Immature natural killer cell (primary cell): ENCODE measurements around the gene CDC42BPA. TPM values are rescaled to one million over a fixed set of nuclear protein-coding genes. Genes with fewer than 3 reads are reported as not detected.
"Not testable (repeated sequence)": the region's sequence is repeated elsewhere in the genome, so short reads cannot be mapped to it uniquely, and the experiment has no call there.

Experiments
- DNase-seq, 3 donors: peaks; one replicate each; pipeline ENCODE4 v3.0.0; 2022; ENCODE audit warnings: mixed read lengths in 1 of 3
- H3K27ac Mint-ChIP-seq, 6 donors: one replicate each; pipeline ENCODE4 v1.8.0; 2020; ENCODE audit warnings: mixed read lengths in 6 of 6, mild to moderate bottlenecking in 5 of 6, inconsistent platforms in 4 of 6, moderate library complexity in 3 of 6
- H3K27me3 Mint-ChIP-seq, 3 donors: one replicate each; pipeline ENCODE4 v1.8.0; 2020 to 2021; ENCODE audit warnings: low read depth in 3 of 3, mild to moderate bottlenecking in 3 of 3, mixed read lengths in 3 of 3, moderate library complexity in 3 of 3, inconsistent platforms in 1 of 3
- H3K36me3 Mint-ChIP-seq, 3 donors: one replicate each; pipeline ENCODE4 v1.8.0; 2020; ENCODE audit warnings: mixed read lengths in 3 of 3, inconsistent platforms in 2 of 3, mild to moderate bottlenecking in 2 of 3
- H3K4me1 Mint-ChIP-seq, 2 donors: one replicate each; pipeline ENCODE4 v1.8.0; 2020; ENCODE audit warnings: inconsistent platforms in 2 of 2, mild to moderate bottlenecking in 2 of 2, mixed read lengths in 2 of 2, moderate library complexity in 1 of 2
- H3K4me3 Mint-ChIP-seq, 5 donors: one replicate each; pipeline ENCODE4 v1.8.0; 2020; ENCODE audit warnings: mild to moderate bottlenecking in 5 of 5, mixed read lengths in 5 of 5, inconsistent platforms in 3 of 5, moderate library complexity in 3 of 5
- H3K9me3 Mint-ChIP-seq, 6 donors: one replicate each; pipeline ENCODE4 v1.8.0; 2020; ENCODE audit warnings: mild to moderate bottlenecking in 6 of 6, mixed read lengths in 6 of 6, inconsistent platforms in 4 of 6, moderate library complexity in 3 of 6
- polyA plus RNA-seq, 3 donors: library from polyadenylated mRNA; unstranded; fragments of 300-500 nt; fragmentation: Illumina TruSeq; gene quantifications; one replicate each; pipeline ENCODE4 v1.2.3, GENCODE V29; 2021

Gene CDC42BPA
- polyA plus RNA-seq, 3 donors from 2014 or later: 0.13 to 0.67 TPM; not detected in 1

DNA sequence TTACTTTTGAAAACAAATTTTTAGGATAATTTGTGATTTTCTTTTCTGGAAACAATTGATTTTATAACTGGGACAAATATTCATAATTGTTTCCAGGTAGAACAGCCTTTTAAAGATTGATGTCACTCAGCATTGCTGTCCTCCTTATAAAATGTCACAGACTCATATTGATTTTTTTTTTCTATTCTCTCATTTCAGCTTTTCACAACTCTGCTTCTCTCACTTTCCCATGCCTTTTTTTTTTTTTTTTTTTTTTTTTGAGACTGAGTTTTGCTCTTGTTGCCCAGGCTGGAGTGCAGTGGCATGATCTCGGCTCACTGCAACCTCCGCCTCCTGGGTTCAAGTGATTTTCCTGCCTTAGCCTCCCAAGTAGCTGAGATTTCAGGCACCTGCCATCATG is 33.9 kb upstream of the CDC42BPA start:
- H3K4me3 Mint-ChIP-seq, H3K36me3 Mint-ChIP-seq, H3K9me3 Mint-ChIP-seq, H3K27me3 Mint-ChIP-seq, H3K4me1 Mint-ChIP-seq, H3K27ac Mint-ChIP-seq, DNase-seq: not testable (repeated sequence)

DNA sequence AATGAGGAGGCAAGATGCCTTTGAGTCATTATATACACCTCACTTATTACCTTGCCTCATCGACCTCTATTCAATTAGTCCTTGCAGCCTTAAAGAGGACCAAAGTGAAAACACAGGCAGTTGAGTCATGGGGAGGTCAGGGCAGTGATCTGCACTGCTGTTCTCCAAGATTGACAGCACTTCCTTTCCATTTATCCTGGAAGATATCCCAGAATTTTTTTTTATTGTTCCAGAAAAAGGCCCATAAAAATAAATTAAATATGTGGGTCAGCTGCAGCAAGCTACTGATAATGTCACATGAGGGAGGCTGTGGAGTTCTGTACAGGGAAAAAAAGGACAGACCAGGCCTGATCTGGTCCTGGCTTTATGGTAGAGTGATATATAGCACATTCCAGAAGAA is 33.2 kb upstream of the CDC42BPA start:
- H3K4me1 Mint-ChIP-seq: no peaks in the 10 kb centered on the region
- no peak overlapping the region for H3K4me3 Mint-ChIP-seq
- H3K27me3 Mint-ChIP-seq: peaks cover 0 to 4% (median 3%) of the 10 kb centered on the region in 3 donors
- no peak overlapping the region for H3K27ac Mint-ChIP-seq
- peaks cover 0 to 4% (median 0%) of the 10 kb centered on the region in 3 donors for H3K36me3 Mint-ChIP-seq
- no peaks in the 10 kb centered on the region for H3K9me3 Mint-ChIP-seq
- no peak for DNase-seq

DNA sequence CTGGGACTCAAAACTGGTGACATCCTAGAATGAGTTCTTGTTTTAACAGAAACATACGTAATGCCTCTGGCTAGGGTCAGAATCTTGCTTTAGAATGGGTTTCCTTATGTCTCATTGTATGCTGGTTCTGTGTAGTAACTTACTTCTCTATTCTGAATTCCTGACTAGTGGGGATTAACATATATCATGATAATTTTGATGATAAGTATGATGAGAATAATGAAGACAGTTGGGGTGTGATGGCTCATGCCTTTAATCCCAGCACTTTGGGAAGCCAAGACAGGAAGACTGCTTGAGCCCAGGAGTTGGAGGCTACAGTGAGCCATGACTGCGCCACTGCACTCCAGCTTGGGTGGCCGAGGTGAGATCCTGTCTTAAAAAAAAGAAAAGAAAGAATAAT is 31.7 kb upstream of the CDC42BPA start:
- peaks cover 3 to 4% (median 3%) of the 10 kb centered on the region in 3 donors for H3K27me3 Mint-ChIP-seq
- H3K9me3 Mint-ChIP-seq: no peaks in the 10 kb centered on the region
- no peak overlapping the region for H3K4me3 Mint-ChIP-seq
- no peak for DNase-seq
- no peak overlapping the region for H3K27ac Mint-ChIP-seq
- H3K36me3 Mint-ChIP-seq: peaks cover 0 to 4% (median 0%) of the 10 kb centered on the region in 3 donors
- no peaks in the 10 kb centered on the region for H3K4me1 Mint-ChIP-seq

DNA sequence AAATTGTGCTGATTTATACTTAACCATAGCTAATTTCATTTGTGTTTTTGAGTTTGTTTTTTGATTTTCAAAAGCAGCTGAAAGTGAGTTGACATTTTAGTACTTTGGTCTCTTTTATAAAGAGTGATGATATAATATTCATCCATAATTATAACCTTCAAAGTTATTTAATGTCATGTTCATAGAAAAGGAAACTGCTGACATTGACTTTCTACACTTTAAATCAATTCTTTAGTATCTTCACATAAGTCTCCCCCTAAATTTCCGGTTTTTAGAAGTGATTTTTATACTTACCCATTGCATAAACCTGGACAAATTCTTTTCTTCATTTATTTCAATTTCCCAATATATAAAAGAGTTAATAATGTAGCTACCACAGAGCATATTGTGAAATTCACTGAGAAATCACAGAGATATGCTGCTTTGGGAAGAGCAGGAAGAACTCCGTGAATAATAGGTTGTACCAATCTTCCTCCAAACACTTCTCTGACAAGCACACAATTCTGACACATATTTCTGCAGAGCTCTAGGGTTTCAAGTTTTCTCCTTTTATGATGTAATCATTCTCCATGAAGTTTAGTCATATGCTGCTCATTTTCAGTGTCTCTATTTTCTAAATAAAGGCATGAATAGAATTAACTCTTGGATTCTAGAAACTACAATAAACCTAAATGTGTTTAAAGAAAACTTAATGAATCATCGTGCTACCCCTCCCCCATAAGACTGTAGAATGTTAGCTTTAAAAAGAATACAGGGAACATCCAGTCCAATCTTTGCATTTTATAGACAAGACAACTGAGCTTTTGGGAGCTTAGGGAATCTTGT is 25.6 kb upstream of the CDC42BPA start:
- no peak for DNase-seq
- H3K9me3 Mint-ChIP-seq: peaks cover 0 to 3% (median 0%) of the 10 kb centered on the region in 6 donors
- no peak overlapping the region for H3K4me3 Mint-ChIP-seq
- peaks cover 3% of the 10 kb centered on the region in 3 donors for H3K27me3 Mint-ChIP-seq
- H3K4me1 Mint-ChIP-seq: no peaks in the 10 kb centered on the region
- H3K36me3 Mint-ChIP-seq: no peaks in the 10 kb centered on the region
- no peak overlapping the region for H3K27ac Mint-ChIP-seq

DNA sequence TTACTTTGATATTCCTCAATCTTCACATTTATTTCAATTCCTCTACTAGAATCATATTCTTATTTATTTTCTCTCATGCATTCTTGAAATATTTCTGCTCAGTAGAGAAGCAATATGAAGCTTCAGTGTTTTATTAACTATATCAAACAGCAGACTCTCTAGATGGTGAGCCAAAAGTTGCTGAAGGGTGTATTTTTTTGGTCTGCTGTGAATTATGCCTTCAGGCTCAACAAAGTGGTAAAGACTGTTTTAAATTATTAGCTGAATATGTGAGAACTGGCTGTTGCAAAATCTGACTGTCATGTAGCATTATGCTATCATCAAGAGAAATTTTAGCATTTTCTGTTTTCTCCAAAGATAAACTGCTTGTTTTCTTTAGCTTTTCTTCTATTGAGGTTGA is 24.9 kb upstream of the CDC42BPA start:
- Mint-ChIP-seq H3K27me3 (peaks cover 3 to 5% (median 3%) of the 10 kb centered on the region in 3 donors), H3K9me3 (peaks cover 0 to 3% (median 0%) of the 10 kb centered on the region in 6 donors), H3K4me1 (no peaks in the 10 kb centered on the region), H3K36me3 (no peaks in the 10 kb centered on the region), H3K4me3 (no peak overlapping the region), H3K27ac (no peak overlapping the region)
- DNase-seq: no peak

DNA sequence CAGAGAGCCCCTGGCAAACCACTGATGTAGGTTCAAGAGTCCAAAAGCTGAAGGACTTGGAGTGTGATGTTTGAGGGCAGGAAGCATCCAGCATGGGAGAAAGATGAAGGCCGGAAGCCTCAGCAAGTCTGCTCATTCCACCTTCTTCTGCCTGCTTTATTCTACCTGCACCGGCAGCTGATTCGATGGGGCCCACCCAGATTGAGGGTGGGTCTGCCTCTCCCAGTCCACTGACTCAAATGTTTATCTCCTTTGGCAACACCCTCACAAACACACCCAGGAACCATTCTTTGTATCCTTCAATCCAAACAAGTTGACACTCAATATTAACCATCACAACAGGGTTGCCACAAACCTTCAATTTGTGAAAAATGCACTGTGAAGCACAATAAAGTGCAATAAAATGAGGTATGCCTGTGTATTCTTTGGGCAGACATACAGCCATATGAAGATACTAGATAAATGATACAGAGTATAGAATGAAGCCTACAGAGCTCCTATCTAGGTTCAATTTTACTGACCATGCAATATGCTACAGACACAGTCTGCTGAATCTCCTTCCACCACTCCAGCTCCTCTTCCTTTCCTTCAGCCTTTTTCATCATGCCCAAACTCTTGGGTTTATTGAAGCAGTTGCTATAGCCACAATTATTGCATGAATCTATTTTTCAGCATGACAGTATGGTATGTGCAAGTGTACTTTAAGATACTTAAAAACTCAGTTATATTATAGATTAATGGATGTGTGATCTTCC is 24.0 kb upstream of the CDC42BPA start:
- H3K4me3 Mint-ChIP-seq: no peak overlapping the region
- H3K27me3 Mint-ChIP-seq: peaks cover 0 to 5% (median 3%) of the 10 kb centered on the region in 3 donors
- no peak overlapping the region for H3K27ac Mint-ChIP-seq
- H3K9me3 Mint-ChIP-seq: peaks cover 0 to 3% (median 0%) of the 10 kb centered on the region in 6 donors
- no peaks in the 10 kb centered on the region for H3K36me3 Mint-ChIP-seq
- H3K4me1 Mint-ChIP-seq: no peaks in the 10 kb centered on the region
- DNase-seq: no peak

DNA sequence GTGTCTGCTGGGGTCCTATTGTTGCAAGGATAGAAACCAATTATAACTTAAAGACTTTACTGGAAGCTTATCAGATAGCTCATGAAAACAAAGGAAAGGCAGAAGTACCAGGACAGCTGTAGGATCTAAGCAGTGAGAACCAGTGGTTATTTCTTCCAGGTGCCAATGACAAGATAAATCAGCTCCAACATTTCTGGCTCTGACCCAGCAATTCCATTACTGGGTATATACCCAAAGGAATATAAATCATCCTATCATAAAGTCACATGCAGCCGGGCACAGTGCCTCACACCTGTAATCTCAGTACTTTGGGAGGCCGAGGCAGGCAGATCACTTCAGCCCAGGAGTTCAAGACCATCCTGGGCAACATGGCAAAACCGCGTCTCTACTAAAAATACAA is 17.8 kb upstream of the CDC42BPA start:
- DNase-seq, H3K27me3 Mint-ChIP-seq, H3K9me3 Mint-ChIP-seq, H3K4me3 Mint-ChIP-seq, H3K27ac Mint-ChIP-seq, H3K36me3 Mint-ChIP-seq, H3K4me1 Mint-ChIP-seq: not testable (repeated sequence)

DNA sequence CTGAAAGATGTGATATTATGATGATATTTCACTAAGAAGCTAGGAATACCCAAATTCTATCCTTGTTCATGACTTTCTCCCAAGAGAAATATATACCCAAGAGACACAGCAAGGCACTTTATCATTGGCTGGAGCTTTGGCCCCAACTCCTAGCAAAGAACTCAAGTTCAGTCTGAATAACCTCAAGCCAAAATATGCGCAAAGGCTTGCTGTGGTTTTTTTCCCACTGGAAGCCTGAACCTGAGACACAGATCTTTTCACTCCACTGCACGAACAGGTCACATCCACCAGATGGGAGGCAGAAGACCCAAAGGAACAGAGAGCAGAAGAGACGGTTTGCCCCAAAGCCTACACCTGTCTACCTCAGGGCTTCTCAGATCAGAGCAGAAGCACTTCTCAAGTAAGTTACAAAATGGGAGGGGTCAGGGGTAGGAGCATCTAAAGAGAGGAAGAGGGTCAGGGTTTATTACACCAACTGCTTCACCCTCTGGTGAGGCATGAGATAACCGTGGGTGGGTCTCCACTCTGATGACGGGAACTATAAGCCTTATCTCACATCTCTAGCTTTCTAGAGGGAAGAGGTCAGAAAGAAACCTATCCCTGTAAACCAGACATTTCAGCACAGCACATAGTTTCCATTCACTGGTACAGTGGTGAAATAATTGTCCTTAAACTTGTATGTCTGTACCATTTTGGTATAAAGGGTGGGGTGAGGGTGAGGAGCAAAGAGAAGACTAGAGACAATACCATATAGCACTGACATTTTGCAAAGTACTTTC is 17.1 kb upstream of the CDC42BPA start:
- Mint-ChIP-seq H3K36me3 (no peaks in the 10 kb centered on the region), H3K27me3 (peaks cover 0 to 5% (median 3%) of the 10 kb centered on the region in 3 donors), H3K4me3 (no peak overlapping the region), H3K9me3 (peaks cover 0 to 3% (median 0%) of the 10 kb centered on the region in 6 donors), H3K27ac (no peak overlapping the region), H3K4me1 (no peaks in the 10 kb centered on the region)
- DNase-seq: no peak

DNA sequence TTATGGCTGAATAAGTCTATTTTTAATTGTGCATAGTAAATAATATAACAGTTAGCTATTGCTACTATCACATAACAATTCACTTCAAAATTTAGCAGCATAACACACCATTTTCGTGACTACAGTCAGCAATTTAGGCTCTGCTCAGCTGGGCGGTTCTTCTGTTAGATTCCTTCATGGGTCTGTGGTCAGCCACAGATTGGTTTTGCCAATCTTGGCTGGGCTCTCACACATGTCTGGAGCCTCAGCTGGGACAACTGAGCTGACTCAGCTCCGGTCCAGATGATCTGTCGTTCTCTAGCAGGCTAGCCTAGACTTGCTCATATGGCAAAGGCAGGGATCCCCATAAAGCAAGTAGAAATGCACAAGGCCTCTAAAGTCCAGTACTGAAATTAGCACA is 15.1 kb upstream of the CDC42BPA start:
- no peak overlapping the region for H3K27ac Mint-ChIP-seq
- DNase-seq: no peak
- peaks cover 0 to 3% (median 0%) of the 10 kb centered on the region in 6 donors for H3K9me3 Mint-ChIP-seq
- no peaks in the 10 kb centered on the region for H3K4me1 Mint-ChIP-seq
- H3K27me3 Mint-ChIP-seq: peaks cover 0 to 13% (median 2%) of the 10 kb centered on the region in 3 donors
- H3K4me3 Mint-ChIP-seq: no peak overlapping the region
- H3K36me3 Mint-ChIP-seq: no peaks in the 10 kb centered on the region

DNA sequence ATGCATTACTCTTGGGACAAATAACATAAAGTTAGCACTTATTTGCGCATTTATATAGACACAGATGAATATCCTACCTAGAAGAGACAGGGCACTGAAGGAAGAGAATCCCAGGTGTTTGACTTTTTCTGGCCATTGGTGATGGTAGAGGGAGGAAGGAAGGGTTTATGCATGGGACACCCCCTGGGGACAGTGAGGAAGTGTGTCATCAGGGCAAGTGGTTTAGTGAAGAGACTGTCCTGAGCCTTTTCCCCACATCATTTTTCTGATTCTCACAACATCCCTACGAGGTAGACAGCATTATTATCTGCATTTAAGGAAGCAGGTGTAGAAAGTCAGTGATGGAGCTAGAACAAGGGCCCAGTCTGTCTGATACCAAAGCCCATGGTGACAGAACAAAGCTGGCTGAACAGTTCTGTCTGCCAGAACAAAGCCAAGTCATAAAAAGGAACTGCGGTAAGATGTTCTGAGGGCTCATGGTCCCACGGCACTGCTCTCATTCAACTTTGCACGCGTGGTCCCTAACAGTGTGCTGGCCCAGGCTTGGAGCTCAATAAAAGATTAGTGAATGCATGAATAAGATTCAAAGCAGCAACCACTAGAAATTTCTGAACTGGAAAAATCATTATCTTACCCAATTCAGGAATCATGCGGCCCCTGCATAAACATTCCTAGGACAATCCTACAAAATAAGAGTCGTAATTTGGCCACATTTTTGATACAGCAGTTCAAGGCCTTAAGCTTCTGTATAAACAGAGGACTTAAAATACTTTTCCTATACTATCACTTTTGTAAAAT is 12.2 kb upstream of the CDC42BPA start:
- H3K4me3 Mint-ChIP-seq: no peak overlapping the region
- H3K4me1 Mint-ChIP-seq: no peaks in the 10 kb centered on the region
- DNase-seq: no peak
- no peak overlapping the region for H3K27ac Mint-ChIP-seq
- H3K9me3 Mint-ChIP-seq: peaks cover 0 to 3% (median 0%) of the 10 kb centered on the region in 6 donors
- H3K36me3 Mint-ChIP-seq: no peaks in the 10 kb centered on the region
- H3K27me3 Mint-ChIP-seq: peaks cover 0 to 10% (median 1%) of the 10 kb centered on the region in 3 donors

DNA sequence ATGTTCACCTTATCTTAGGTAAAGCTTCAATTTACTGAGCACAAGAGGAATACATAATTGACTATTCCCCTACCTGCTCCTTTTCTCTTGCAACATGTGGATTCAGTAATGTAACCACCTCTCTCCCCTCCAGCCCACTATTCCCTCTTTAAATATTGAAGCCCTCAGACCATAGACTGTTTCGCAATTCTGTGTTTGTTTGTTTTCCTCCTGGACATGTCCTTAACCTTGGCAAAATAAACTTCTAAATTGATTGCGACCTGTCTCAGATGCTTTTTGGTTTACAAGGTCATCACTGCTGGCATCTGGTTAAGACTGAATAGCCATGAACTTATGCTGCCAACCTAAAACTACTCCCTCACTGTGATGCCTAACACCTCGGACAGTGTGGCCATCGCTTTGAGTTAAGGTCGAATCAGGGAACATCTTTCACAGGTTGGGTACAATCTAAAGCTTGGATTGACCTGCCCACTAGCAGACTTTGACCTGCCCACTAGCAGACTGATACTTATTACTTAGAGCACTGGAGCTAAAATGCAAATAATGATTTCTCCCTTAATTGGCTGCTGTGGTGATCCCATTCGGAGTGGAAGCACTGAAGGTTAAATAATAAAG is 10.2 kb upstream of the CDC42BPA start:
- no peak for DNase-seq
- H3K36me3 Mint-ChIP-seq: no peaks in the 10 kb centered on the region
- H3K4me1 Mint-ChIP-seq: no peaks in the 10 kb centered on the region
- no peak overlapping the region for H3K4me3 Mint-ChIP-seq
- peaks cover 2 to 10% (median 5%) of the 10 kb centered on the region in 3 donors for H3K27me3 Mint-ChIP-seq
- H3K27ac Mint-ChIP-seq: no peak overlapping the region
- H3K9me3 Mint-ChIP-seq: peaks cover 0 to 3% (median 0%) of the 10 kb centered on the region in 6 donors

DNA sequence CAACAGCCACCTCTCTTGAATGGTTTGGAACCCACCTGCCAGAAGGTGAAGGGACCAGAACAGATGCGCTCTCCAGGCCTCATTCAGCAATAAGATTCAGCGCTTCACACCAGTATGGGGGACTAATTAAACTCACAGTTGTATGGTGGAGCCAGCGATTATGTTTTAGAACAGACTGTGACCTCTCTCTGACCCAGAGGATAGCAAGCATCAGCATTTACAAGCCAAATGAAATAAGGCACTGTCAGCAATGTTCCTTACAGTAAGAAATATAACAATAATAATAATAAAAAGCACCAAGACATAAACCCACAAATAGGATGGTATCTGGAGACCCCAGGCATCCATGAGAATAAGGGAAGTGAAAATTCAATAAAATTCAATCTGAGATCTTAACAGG is 6.9 kb upstream of the CDC42BPA start:
- Mint-ChIP-seq H3K36me3 (no peaks in the 10 kb centered on the region), H3K4me1 (no peaks in the 10 kb centered on the region), H3K9me3 (no peaks in the 10 kb centered on the region), H3K27ac (no peak overlapping the region), H3K27me3 (peaks cover 2 to 12% (median 7%) of the 10 kb centered on the region in 3 donors), H3K4me3 (no peak overlapping the region)
- no peak for DNase-seq

DNA sequence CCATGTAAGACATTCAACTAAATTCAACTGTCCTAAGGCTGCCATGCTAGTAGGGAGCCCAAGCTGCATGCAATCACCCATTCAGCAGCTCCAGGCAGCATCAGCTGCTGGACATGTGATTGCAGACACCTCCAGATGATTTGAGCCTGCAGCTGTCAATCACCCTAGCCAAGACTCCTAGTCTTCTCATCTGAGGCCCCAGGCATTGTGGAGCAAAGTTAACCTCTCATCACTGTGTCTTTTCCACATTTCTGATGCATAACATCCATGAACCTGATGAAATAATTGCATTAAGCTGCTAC is 5.6 kb upstream of the CDC42BPA start:
- H3K27ac Mint-ChIP-seq: no peak overlapping the region
- peaks cover 0 to 3% of the 10 kb centered on the region in 2 donors for H3K4me1 Mint-ChIP-seq
- H3K9me3 Mint-ChIP-seq: no peaks in the 10 kb centered on the region
- DNase-seq: no peak
- peaks cover 2 to 16% (median 10%) of the 10 kb centered on the region in 3 donors for H3K27me3 Mint-ChIP-seq
- H3K4me3 Mint-ChIP-seq: no peak overlapping the region
- no peaks in the 10 kb centered on the region for H3K36me3 Mint-ChIP-seq
